Lower lobe of right lung (tissue), 2 donors: Measurements from ENCODE around the gene CEBPG. TPM values are rescaled to one million over a fixed set of nuclear protein-coding genes. Genes with fewer than 3 reads are reported as not detected.

Experiments used
- ATAC-seq, 2 donors: fragments of 200-7000 bp; cut with Tn5 transposase; one replicate each; pipeline ENCODE4 v1.9.1; 2020 to 2022; ENCODE audit warnings: mild to moderate bottlenecking in 2 of 2, moderate library complexity in 2 of 2
- DNase-seq: peaks from one replicate; pipeline ENCODE4 v3.0.0-alpha.2; 2020
- H3K27ac ChIP-seq: fragments of 200-600 bp; one replicate; pipeline ENCODE4 v1.8.0; 2022
- H3K27me3 ChIP-seq: fragments of 200-600 bp; one replicate; pipeline ENCODE4 v1.8.0; 2022; ENCODE audit warnings: low read depth
- H3K36me3 ChIP-seq: fragments of 200-600 bp; one replicate; pipeline ENCODE4 v1.8.0; 2022; ENCODE audit warnings: mild to moderate bottlenecking
- H3K4me1 ChIP-seq: fragments of 200-600 bp; one replicate; pipeline ENCODE4 v1.8.0; 2022
- H3K4me3 ChIP-seq: fragments of 200-600 bp; one replicate; pipeline ENCODE4 v1.8.0; 2022; ENCODE audit warnings: mild to moderate bottlenecking
- H3K9me3 ChIP-seq: fragments of 200-600 bp; one replicate; pipeline ENCODE4 v1.8.0; 2022
- CTCF ChIP-seq: fragments of 200-600 bp; IDR thresholded peaks from one replicate; pipeline ENCODE4 v1.8.0; 2022; ENCODE audit warnings: antibody characterized with exemption, mild to moderate bottlenecking
- intact Hi-C: fragments of 100-400 bp; cut with DNase I; formaldehyde crosslinking; loops from one replicate; pipeline ENCODE4 v1.11.0; 2022
- total RNA-seq: library from RNA; stranded (reverse); fragmentation: NEBNext Ultra II Directional; extraction: Animal tissue kit (Norgen Biotek cat#: 25700); gene quantifications from one replicate; pipeline ENCODE4 v1.2.1, GENCODE V29; 2021
- donor health status: DM: no; HTN: yes; CAD: no; lungs with severe emphysema.

CEBPG gene
- total RNA-seq, 1 donor from 2014 or later = 29.6 TPM

GRCh38 chr19:33368074-33368864 lies 5.2 kb upstream of the CEBPG start:
- H3K4me3 ChIP-seq = no peak overlapping the region
- no peak overlapping the region for H3K27ac ChIP-seq
- H3K27me3 ChIP-seq = no peaks in the 10 kb centered on the region
- DNase-seq (no peak), ATAC-seq (no peak)
- no peaks in the 10 kb centered on the region for H3K4me1 ChIP-seq
- intact Hi-C loops = no loop called here
- no peaks in the 10 kb centered on the region for H3K9me3 ChIP-seq
- no peak for TF ChIP-seq CTCF
- H3K36me3 ChIP-seq = no peaks in the 10 kb centered on the region

- DNase-seq (no peak), ATAC-seq (no peak)
- intact Hi-C loops = no loop called here
These were observed 2.7 kb upstream of the CEBPG start for GRCh38 chr19:33370783-33371182.

GRCh38 chr19:33374236-33374714 lies 766 bp downstream of the CEBPG start:
- H3K27ac ChIP-seq = peak overlapping the region; percentile 97
- intact Hi-C loops = no loop called here
- DNase-seq = peak; percentile 67
- no peaks in the 10 kb centered on the region for H3K27me3 ChIP-seq
- ATAC-seq = no peak
- peaks cover 38% of the 10 kb centered on the region for H3K4me1 ChIP-seq
- no peaks in the 10 kb centered on the region for H3K9me3 ChIP-seq
- H3K36me3 ChIP-seq = peaks cover 8% of the 10 kb centered on the region
- peak; percentile 23 for TF ChIP-seq CTCF
- peak overlapping the region; percentile 70 for H3K4me3 ChIP-seq

More at GRCh38 chr19:33370783-33371182, 2.7 kb upstream of the CEBPG start:
- no peak for TF ChIP-seq CTCF
- Histone ChIP-seq H3K27me3 (no peaks in the 10 kb centered on the region), H3K36me3 (no peaks in the 10 kb centered on the region), H3K4me3 (no peak overlapping the region), H3K9me3 (no peaks in the 10 kb centered on the region), H3K27ac (no peak overlapping the region), H3K4me1 (peaks cover 14% of the 10 kb centered on the region)

- Histone ChIP-seq H3K27me3 (no peaks in the 10 kb centered on the region), H3K4me1 (peaks cover 38% of the 10 kb centered on the region), H3K9me3 (no peaks in the 10 kb centered on the region), H3K4me3 (peak overlapping the region; percentile 70), H3K27ac (peak overlapping the region; percentile 97), H3K36me3 (peaks cover 18% of the 10 kb centered on the region)
- DNase-seq = no peak
- no peak for ATAC-seq
- no peak for TF ChIP-seq CTCF
- intact Hi-C loops = no loop called here
These were observed 1.8 kb downstream of the CEBPG start for GRCh38 chr19:33375156-33375836.

- H3K27me3 ChIP-seq = no peaks in the 10 kb centered on the region
- peak overlapping the region; percentile 70 for H3K4me3 ChIP-seq
- H3K4me1 ChIP-seq = peaks cover 38% of the 10 kb centered on the region
- H3K36me3 ChIP-seq = peaks cover 19% of the 10 kb centered on the region
- no peak for ATAC-seq
- no peak for DNase-seq
- TF ChIP-seq CTCF = no peak
- H3K27ac ChIP-seq = peak overlapping the region; percentile 5
- no peaks in the 10 kb centered on the region for H3K9me3 ChIP-seq
- intact Hi-C loops = no loop called here
These were observed 2.3 kb downstream of the CEBPG start for GRCh38 chr19:33375837-33376159.
